HEK293 (cell line): ENCODE measurements around the gene PPP1R3E.

ENCODE experiments used
- GLI4 ChIP-seq: fragments of 450-650 bp; formaldehyde crosslinking; IDR thresholded peaks from 2 replicates; pipeline ENCODE4 v1.5.1; 2016; ENCODE audit warnings: missing biosample characterization, missing genetic modification characterization
- KLF7 ChIP-seq: fragments of 450-650 bp; formaldehyde crosslinking; IDR thresholded peaks from 2 replicates; pipeline ENCODE4 v1.5.1; 2016; ENCODE audit warnings: missing biosample characterization, missing genetic modification characterization, borderline replicate concordance
- YY2 ChIP-seq: fragments of 450-650 bp; formaldehyde crosslinking; IDR thresholded peaks from 2 replicates; pipeline ENCODE4 v1.5.1; 2016; ENCODE audit warnings: missing biosample characterization, missing genetic modification characterization
- ZBTB26 ChIP-seq: fragments of 450-650 bp; formaldehyde crosslinking; optimal IDR thresholded peaks from 2 replicates; pipeline ENCODE3; 2016; ENCODE audit warnings: missing biosample characterization, mild to moderate bottlenecking, missing genetic modification characterization
- ZEB2 ChIP-seq: fragments of 450-650 bp; formaldehyde crosslinking; IDR thresholded peaks from 2 replicates; pipeline ENCODE4 v1.5.1; 2016; ENCODE audit warnings: missing biosample characterization, missing genetic modification characterization
- ZNF280D ChIP-seq: fragments of 450-650 bp; formaldehyde crosslinking; IDR thresholded peaks from 2 replicates; pipeline ENCODE4 v1.5.1; 2016; ENCODE audit warnings: missing biosample characterization, missing genetic modification characterization
- ZNF341 ChIP-seq: fragments of 450-650 bp; formaldehyde crosslinking; IDR thresholded peaks from 2 replicates; pipeline ENCODE4; 2016; ENCODE audit warnings: low read depth, missing biosample characterization, missing genetic modification characterization
- ZNF354C ChIP-seq: fragments of 450-650 bp; formaldehyde crosslinking; IDR thresholded peaks from 2 replicates; pipeline ENCODE4 v1.5.1; 2016; ENCODE audit warnings: missing biosample characterization, missing genetic modification characterization, low read depth, borderline replicate concordance
- ZNF398 ChIP-seq: fragments of 450-650 bp; formaldehyde crosslinking; IDR thresholded peaks from 2 replicates; pipeline ENCODE4 v1.5.1; 2017; ENCODE audit warnings: missing biosample characterization, missing genetic modification characterization
- ZNF449 ChIP-seq: fragments of 450-650 bp; formaldehyde crosslinking; IDR thresholded peaks from 2 replicates; pipeline ENCODE4 v1.5.1; 2017; ENCODE audit warnings: missing biosample characterization, mild to moderate bottlenecking, missing genetic modification characterization, moderate library complexity
- ZNF513 ChIP-seq: fragments of 450-650 bp; IDR thresholded peaks from 2 replicates; pipeline ENCODE4 v1.5.1; 2018; ENCODE audit warnings: missing biosample characterization, missing genetic modification characterization
- ZNF518A ChIP-seq: fragments of 450-650 bp; formaldehyde crosslinking; conservative IDR thresholded peaks from 2 replicates; pipeline ENCODE4 v1.5.1; 2016; ENCODE audit warnings: low read depth, missing biosample characterization, missing genetic modification characterization
- ZNF639 ChIP-seq: fragments of 450-650 bp; formaldehyde crosslinking; IDR thresholded peaks from 2 replicates; pipeline ENCODE4 v1.5.1; 2016; ENCODE audit warnings: missing biosample characterization, missing genetic modification characterization
- ZNF660 ChIP-seq: fragments of 450-650 bp; IDR thresholded peaks from 2 replicates; pipeline ENCODE4 v1.5.1; 2018; ENCODE audit warnings: missing biosample characterization, mild to moderate bottlenecking, missing genetic modification characterization
- ZNF692 ChIP-seq: fragments of 450-650 bp; formaldehyde crosslinking; IDR thresholded peaks from 2 replicates; pipeline ENCODE4 v1.5.1; 2016; ENCODE audit warnings: missing biosample characterization, missing genetic modification characterization
- ZNF776 ChIP-seq: fragments of 450-650 bp; formaldehyde crosslinking; IDR thresholded peaks from 2 replicates; pipeline ENCODE4 v1.5.0; 2017; ENCODE audit warnings: missing biosample characterization, missing genetic modification characterization, borderline replicate concordance
- ZSCAN18 ChIP-seq: fragments of 450-650 bp; formaldehyde crosslinking; IDR thresholded peaks from 2 replicates; pipeline ENCODE4 v1.5.1; 2016; ENCODE audit warnings: missing biosample characterization, missing genetic modification characterization
- ZXDB ChIP-seq: fragments of 450-650 bp; formaldehyde crosslinking; IDR thresholded peaks from 2 replicates; pipeline ENCODE4 v1.5.1; 2016; ENCODE audit warnings: missing biosample characterization, missing genetic modification characterization

The PPP1R3E gene

GRCh38 chr14:23306412-23307145 is 3.9 kb upstream of the PPP1R3E start, which contains the start of gene BCL2L2 (continued):
- peak; percentile 20 for TF ChIP-seq ZBTB26
- TF ChIP-seq ZNF639 (tag by site-specific recombination) = peak; percentile 75; the same call in 1 of the 2 replicates
- no peak for TF ChIP-seq ZNF280D (tag by site-specific recombination)
- TF ChIP-seq ZEB2 = peak; percentile 68
- 0 out of 2 replicates have a peak, but pooled peaks have one; percentile 19 for TF ChIP-seq ZNF449 (tag by site-specific recombination)
- no peak for TF ChIP-seq ZNF354C (tag by site-specific recombination)
- peak; percentile 32; the same call in 1 of the 2 replicates for TF ChIP-seq ZNF518A (tag by site-specific recombination)
- no peak for TF ChIP-seq ZNF776 (tag by site-specific recombination)
- no peak for TF ChIP-seq ZNF513 (tag by site-specific recombination)
- TF ChIP-seq ZXDB (tag by site-specific recombination) = peak; percentile 91
- peak; percentile 84; the same call in 1 of the 2 replicates for TF ChIP-seq KLF7
- no peak for TF ChIP-seq YY2 (tag by site-specific recombination)
- TF ChIP-seq GLI4 = 0 out of 2 replicates have a peak, but pooled peaks have one; percentile 14
- TF ChIP-seq ZNF398 (tag by site-specific recombination) = peak; percentile 100
- peak; percentile 99 for TF ChIP-seq ZNF692
- peak; percentile 85 for TF ChIP-seq ZNF341
- no peak for TF ChIP-seq ZNF660 (tag by site-specific recombination)
- TF ChIP-seq ZSCAN18 = no peak
